ENCODE data around the gene RNF168. TPM values are rescaled to one million over a fixed set of nuclear protein-coding genes. Genes with fewer than 3 reads are reported as not detected.
"Not testable (repeated sequence)": the region's sequence is repeated elsewhere in the genome, so short reads cannot be mapped to it uniquely, and the experiment has no call there.

RNF168 gene
- total RNA-seq, 8 experiments from 2014 or later: 10.9 to 23.7 (median 15.3) TPM

DNA sequence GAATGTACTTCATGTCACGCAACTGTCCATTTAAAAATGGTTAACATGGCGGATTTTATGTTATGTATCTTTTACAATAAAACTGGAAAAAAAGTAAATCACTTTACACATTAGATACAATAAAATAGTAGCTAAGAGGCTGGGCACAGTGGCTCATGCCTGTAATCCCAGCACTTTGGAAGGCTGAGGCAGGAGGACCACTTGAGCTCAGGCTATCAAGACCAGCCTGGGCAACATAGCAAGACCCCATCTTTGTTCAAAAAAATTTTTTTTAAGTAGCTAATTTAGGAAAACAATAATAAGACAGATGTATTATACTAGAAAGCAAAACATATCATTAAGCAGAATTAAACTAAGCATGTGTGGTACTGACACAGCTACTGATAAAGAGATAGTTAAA lies 11.5 kb downstream of the RNF168 start:
- 86 to 100% (median 96%) methylated on average over 1 to 2 of the region's 2 CpGs; no CpG with 5 or more reads in 2 of the 10 experiments for WGBS, 10 experiments
- H3K27ac ChIP-seq: no peak overlapping the region
- in situ Hi-C loops (cut with MboI; ENCODE audit: low pct_unique_long_range_greater_than_20kb in 2 of 9, low sequenced_read_pairs in 9 of 9, unreplicated experiment in 9 of 9): no loop called here
- H3K4me3 ChIP-seq: no peak overlapping the region
- no peaks in the 10 kb centered on the region for H3K4me1 ChIP-seq (replicated peaks in 1 of 2)
- ATAC-seq (replicated peaks in 6 of 8): no peak

DNA sequence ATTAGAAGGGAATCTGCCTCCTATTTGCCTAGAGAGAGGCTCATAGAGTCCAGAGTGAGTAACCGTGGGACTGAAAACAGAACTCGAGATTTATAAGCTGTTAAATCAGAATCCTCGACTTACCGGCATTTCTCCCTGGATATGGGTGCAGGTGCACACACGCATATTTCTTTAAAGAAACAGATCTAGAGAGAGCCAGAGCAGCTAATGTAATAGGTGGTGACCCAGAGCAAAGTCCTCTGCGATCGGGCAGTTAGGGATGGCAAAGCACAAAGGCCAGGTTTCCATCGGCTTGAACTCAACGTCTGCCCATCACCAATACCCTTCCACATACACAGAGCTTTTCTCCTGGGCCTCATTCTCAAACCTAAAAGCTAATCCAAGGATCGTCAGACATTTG lies 13.8 kb downstream of the RNF168 start:
- in situ Hi-C loops (cut with MboI; ENCODE audit: low pct_unique_long_range_greater_than_20kb in 2 of 9, low sequenced_read_pairs in 9 of 9, unreplicated experiment in 9 of 9): no loop called here
- Histone ChIP-seq H3K4me3 (no peak overlapping the region), H3K27ac (no peak overlapping the region), H3K4me1 (replicated peaks in 1 of 2) (no peaks in the 10 kb centered on the region)
- WGBS, 10 experiments: 74 to 97% (median 93%) methylated on average over 3 to 10 of the region's 10 CpGs; no CpG with 5 or more reads in 1 of the 10 experiments
- no peak for ATAC-seq (replicated peaks in 6 of 8)

DNA sequence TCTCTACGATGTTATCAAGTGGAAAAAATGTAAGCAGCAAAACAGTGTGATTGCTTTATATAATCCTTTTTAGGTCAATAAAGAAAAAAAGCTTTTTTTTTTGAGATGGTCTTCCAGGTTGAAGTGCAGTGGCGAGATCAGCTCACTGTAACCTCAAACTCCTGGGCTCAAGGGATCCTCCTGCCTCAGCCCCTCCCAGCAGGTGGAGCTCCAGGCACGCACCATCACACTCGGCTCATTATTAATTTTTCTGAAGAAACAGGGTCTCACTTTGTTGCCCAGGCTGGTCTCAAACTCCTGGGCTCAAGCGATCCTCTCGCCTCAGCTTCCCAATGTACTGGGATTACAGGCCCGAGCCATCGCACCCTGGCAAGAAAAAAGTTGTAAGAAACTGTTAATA lies 17.3 kb downstream of the RNF168 start:
- H3K4me3 ChIP-seq: no peak overlapping the region
- no peak for ATAC-seq (replicated peaks in 6 of 8)
- 80 to 100% (median 94%) methylated on average over 1 to 8 of the region's 8 CpGs; no CpG with 5 or more reads in 1 of the 10 experiments for WGBS, 10 experiments
- H3K27ac ChIP-seq: no peak overlapping the region
- in situ Hi-C loops (cut with MboI; ENCODE audit: low pct_unique_long_range_greater_than_20kb in 2 of 9, low sequenced_read_pairs in 9 of 9, unreplicated experiment in 9 of 9): no loop called here
- H3K4me1 ChIP-seq (replicated peaks in 1 of 2): no peaks in the 10 kb centered on the region

DNA sequence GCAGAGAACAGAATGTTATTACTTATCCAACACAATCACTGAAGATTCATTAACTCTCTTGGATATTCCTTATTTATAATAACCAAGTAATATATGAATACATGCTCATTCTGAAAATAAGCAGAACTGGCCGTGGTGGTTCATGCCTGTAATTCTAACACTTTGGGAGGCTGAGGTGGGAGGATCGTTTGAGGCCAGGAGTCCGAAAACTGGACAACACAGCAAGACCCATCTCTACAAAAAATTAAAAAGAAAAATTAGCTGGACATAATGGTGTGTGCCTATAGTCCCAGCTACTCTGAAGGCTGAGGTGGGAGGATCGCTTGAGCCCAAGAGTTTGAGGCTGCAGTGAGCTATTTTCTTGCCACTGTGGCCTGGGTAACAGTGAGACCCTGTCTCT lies 25.9 kb downstream of the RNF168 start:
- H3K4me1 ChIP-seq (replicated peaks in 1 of 2): no peaks in the 10 kb centered on the region
- in situ Hi-C loops (cut with MboI; ENCODE audit: low pct_unique_long_range_greater_than_20kb in 2 of 9, low sequenced_read_pairs in 9 of 9, unreplicated experiment in 9 of 9): no loop called here
- WGBS, 10 experiments: 80 to 100% (median 98%) methylated on average over 1 to 4 of the region's 4 CpGs; no CpG with 5 or more reads in 2 of the 10 experiments
- H3K27ac ChIP-seq: no peak overlapping the region
- no peak for ATAC-seq (replicated peaks in 6 of 8)
- no peak overlapping the region for H3K4me3 ChIP-seq

DNA sequence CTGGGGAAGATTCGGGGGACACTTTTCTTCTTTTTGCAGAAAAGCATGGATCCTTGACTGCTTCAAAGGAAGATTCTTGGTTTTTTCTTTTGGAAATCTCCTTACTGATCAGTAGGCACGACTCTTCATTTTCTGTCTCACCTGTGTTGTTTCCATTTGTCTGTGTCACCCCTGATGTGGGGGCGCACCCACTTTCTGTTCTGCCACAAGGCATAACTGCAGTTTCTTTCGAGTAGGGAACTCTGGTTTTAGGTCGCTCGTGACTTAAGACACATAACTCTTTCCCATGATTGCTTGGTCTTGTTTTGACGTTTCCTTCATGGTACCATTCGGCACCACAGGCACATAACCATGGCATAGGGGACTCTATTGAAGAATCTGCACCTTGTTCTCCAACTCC lies 31.3 kb downstream of the RNF168 start:
- 90 to 100% (median 95%) methylated on average over 2 to 8 of the region's 8 CpGs for WGBS, 10 experiments
- no peaks in the 10 kb centered on the region for H3K4me1 ChIP-seq (replicated peaks in 1 of 2)
- ATAC-seq (replicated peaks in 6 of 8): no peak
- no peak overlapping the region for H3K4me3 ChIP-seq
- in situ Hi-C loops (cut with MboI; ENCODE audit: low pct_unique_long_range_greater_than_20kb in 2 of 9, low sequenced_read_pairs in 9 of 9, unreplicated experiment in 9 of 9): no loop called here
- no peak overlapping the region for H3K27ac ChIP-seq

- no peak for ATAC-seq (replicated peaks in 6 of 8)
- 60 to 100% (median 80%) methylated on average over 1 to 2 of the region's 2 CpGs; no CpG with 5 or more reads in 3 of the 10 experiments for whole genome bisulfite sequencing, 10 experiments
- Histone ChIP-seq H3K27ac (no peak overlapping the region), H3K4me3 (no peak overlapping the region), H3K4me1 (replicated peaks in 1 of 2) (no peaks in the 10 kb centered on the region)
- in situ Hi-C loops (cut with MboI; ENCODE audit: low pct_unique_long_range_greater_than_20kb in 2 of 9, low sequenced_read_pairs in 9 of 9, unreplicated experiment in 9 of 9): no loop called here
Measured at GRCh38 chr3:196471551-196471950, 32.0 kb downstream of the RNF168 start.

- ATAC-seq (replicated peaks in 6 of 8); H3K4me3 ChIP-seq; H3K27ac ChIP-seq; H3K4me1 ChIP-seq (replicated peaks in 1 of 2); in situ Hi-C loops (cut with MboI; ENCODE audit: low pct_unique_long_range_greater_than_20kb in 2 of 9, low sequenced_read_pairs in 9 of 9, unreplicated experiment in 9 of 9): not testable (repeated sequence)
- 20 to 100% (median 94%) methylated on average over 1 to 3 of the region's 3 CpGs; no CpG with 5 or more reads in 5 of the 10 experiments for WGBS, 10 experiments
Measured at GRCh38 chr3:196470182-196470581, 33.4 kb downstream of the RNF168 start.

- in situ Hi-C loops (cut with MboI; ENCODE audit: low pct_unique_long_range_greater_than_20kb in 2 of 9, low sequenced_read_pairs in 9 of 9, unreplicated experiment in 9 of 9): no loop called here
Measured at GRCh38 chr3:196463804-196464203, 39.8 kb downstream of the RNF168 start.

GRCh38 chr3:196463478-196463756 lies 40.2 kb downstream of the RNF168 start:
- ATAC-seq (replicated peaks in 6 of 8): no peak
- no peak overlapping the region for H3K27ac ChIP-seq
- WGBS, 10 experiments: 20 to 100% (median 83%) methylated on average over 1 to 2 of the region's 2 CpGs; no CpG with 5 or more reads in 2 of the 10 experiments
- H3K4me1 ChIP-seq (replicated peaks in 1 of 2): no peaks in the 10 kb centered on the region
- in situ Hi-C loops (cut with MboI; ENCODE audit: low pct_unique_long_range_greater_than_20kb in 2 of 9, low sequenced_read_pairs in 9 of 9, unreplicated experiment in 9 of 9): no loop called here
- H3K4me3 ChIP-seq: no peak overlapping the region

More at GRCh38 chr3:196463804-196464203, 39.8 kb downstream of the RNF168 start:
- no peak for ATAC-seq (replicated peaks in 6 of 8)
- Histone ChIP-seq H3K27ac (no peak overlapping the region), H3K4me1 (replicated peaks in 1 of 2) (no peaks in the 10 kb centered on the region), H3K4me3 (no peak overlapping the region)
- 76 to 100% (median 100%) methylated on average over 1 to 3 of the region's 3 CpGs; no CpG with 5 or more reads in 2 of the 10 experiments for WGBS, 10 experiments

DNA sequence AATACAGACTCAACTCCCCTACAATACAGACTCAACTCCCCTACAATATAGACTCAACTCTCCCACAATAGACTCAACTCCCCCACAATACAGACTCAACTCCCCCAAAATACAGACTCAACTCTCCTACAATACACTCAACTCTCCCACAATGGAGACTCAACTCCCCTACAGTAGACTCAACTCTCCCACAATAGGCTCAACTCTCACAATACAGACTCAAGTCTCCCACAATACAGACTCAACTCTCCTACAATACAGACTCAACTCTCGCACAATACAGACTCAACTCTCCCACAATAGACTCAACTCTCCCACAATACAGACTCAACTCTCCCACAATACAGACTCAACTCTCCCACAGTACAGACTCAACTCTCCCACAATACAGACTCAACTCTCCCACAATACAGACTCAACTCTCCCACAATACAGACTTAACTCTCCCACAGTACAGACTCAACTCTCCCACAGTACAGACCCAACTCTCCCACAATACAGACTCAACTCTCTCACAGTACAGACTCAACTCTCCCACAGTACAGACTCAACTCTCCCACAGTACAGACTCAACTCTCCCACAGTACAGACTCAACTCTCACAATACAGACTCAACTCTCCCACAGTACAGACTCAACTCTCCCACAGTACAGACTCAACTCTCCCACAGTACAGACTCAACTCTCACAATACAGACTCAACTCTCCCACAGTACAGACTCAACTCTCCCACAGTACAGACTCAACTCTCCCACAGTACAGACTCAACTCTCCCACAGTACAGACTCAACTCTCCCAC lies 40.7 kb downstream of the RNF168 start:
- in situ Hi-C loops (cut with MboI; ENCODE audit: low pct_unique_long_range_greater_than_20kb in 2 of 9, low sequenced_read_pairs in 9 of 9, unreplicated experiment in 9 of 9); H3K27ac ChIP-seq; H3K4me1 ChIP-seq (replicated peaks in 1 of 2); H3K4me3 ChIP-seq; ATAC-seq (replicated peaks in 6 of 8): not testable (repeated sequence)
- 40 to 100% (median 95%) methylated on average over 1 of the region's 1 CpG; no CpG with 5 or more reads in 6 of the 10 experiments for WGBS, 10 experiments

DNA sequence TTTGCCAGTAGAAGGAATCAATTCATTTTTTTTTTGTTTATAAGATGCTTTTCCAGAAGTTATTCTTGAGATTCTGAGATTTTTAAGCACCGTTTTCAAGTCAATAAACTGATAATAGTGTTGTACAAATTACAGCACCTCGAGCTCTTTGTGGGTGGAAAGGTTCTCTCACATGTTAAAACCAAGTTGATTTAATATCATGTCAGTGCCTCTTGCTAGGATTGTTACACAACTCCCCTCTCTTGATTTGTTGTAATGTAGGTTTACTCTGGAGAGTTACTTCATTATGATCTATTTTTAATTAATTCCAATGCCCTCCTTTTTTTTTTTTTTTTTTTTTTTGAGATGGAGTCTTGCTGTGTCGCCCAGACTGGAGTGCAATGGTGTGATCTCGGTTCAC lies 45.5 kb downstream of the RNF168 start:
- in situ Hi-C loops (cut with MboI; ENCODE audit: low pct_unique_long_range_greater_than_20kb in 2 of 9, low sequenced_read_pairs in 9 of 9, unreplicated experiment in 9 of 9): no loop called here
- no peak for ATAC-seq (replicated peaks in 6 of 8)
- 4 to 97% (median 65%) methylated on average over 1 to 4 of the region's 4 CpGs for WGBS, 10 experiments
- Histone ChIP-seq H3K4me3 (no peak overlapping the region), H3K27ac (no peak overlapping the region), H3K4me1 (replicated peaks in 1 of 2) (no peaks in the 10 kb centered on the region)

- in situ Hi-C loops (cut with MboI; ENCODE audit: low pct_unique_long_range_greater_than_20kb in 2 of 9, low sequenced_read_pairs in 9 of 9, unreplicated experiment in 9 of 9); ATAC-seq (replicated peaks in 6 of 8); H3K27ac ChIP-seq; H3K4me1 ChIP-seq (replicated peaks in 1 of 2); H3K4me3 ChIP-seq: not testable (repeated sequence)
- 35 to 100% (median 94%) methylated on average over 1 to 6 of the region's 7 CpGs; no CpG with 5 or more reads in 2 of the 10 experiments for WGBS, 10 experiments
Measured at GRCh38 chr3:196457470-196457869, 46.1 kb downstream of the RNF168 start.

DNA sequence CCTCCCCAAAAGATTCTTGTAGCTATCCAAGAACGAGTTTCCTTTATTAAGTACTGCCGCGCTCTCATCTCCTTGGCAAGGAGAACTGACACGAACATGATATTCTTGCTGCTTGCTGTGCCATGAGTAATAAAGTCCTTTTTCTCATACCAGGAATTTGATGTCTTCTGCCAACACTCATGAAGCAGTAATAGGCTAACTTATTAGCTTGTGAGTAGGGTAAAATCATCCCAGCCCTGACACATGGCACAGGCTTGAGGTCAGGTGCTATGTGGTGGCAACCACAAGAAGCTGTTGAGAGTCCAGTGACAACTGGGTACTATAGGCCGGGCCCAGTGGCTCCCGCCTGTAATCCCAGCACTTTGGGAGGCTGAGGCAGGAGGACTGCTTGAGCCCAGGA lies 48.6 kb downstream of the RNF168 start:
- Histone ChIP-seq H3K4me1 (replicated peaks in 1 of 2) (no peaks in the 10 kb centered on the region), H3K4me3 (no peak overlapping the region), H3K27ac (no peak overlapping the region)
- no peak for ATAC-seq (replicated peaks in 6 of 8)
- 44 to 100% (median 90%) methylated on average over 2 to 6 of the region's 6 CpGs; no CpG with 5 or more reads in 2 of the 10 experiments for WGBS, 10 experiments
- in situ Hi-C loops (cut with MboI; ENCODE audit: low pct_unique_long_range_greater_than_20kb in 2 of 9, low sequenced_read_pairs in 9 of 9, unreplicated experiment in 9 of 9): no loop called here

DNA sequence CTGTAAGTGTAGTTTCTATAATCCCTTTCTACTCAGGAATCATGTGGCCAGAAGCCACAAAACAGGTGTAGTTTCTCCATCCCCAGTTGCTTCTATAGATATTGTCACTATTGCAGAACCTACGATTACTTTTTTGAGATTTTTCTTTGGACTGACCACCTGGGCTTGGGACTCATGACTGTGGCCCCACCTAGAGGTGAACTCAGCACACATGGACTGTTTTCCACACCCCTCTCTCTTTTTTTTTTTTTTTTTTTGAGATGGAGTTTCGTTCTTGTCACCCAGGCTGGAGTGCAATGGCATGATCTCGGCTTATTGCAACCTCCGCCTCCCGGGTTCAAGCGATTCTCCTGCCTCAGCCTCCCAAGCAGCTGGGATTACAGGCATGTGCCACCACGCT lies 58.2 kb downstream of the RNF168 start:
- in situ Hi-C loops (cut with MboI; ENCODE audit: low pct_unique_long_range_greater_than_20kb in 2 of 9, low sequenced_read_pairs in 9 of 9, unreplicated experiment in 9 of 9): loop anchor here in 1 of 9 experiments (25.0 kb wide), 1 partner anchor 183 kb away; no protein-coding TSS in a partner anchor

More for the DNA sequence above, 58.2 kb downstream of the RNF168 start:
- not testable (repeated sequence) for H3K4me3 ChIP-seq; ATAC-seq (replicated peaks in 6 of 8); H3K4me1 ChIP-seq (replicated peaks in 1 of 2); H3K27ac ChIP-seq
- WGBS, 10 experiments: 94 to 100% (median 100%) methylated on average over 2 to 6 of the region's 7 CpGs; no CpG with 5 or more reads in 6 of the 10 experiments
